Activated T-helper 1 cell treated with Interleukin-2 at 50 U/mL for 16 hours (primary cell): ENCODE results near the gene OSBPL2.

Experiments used
- DNase-seq: peaks from one replicate; pipeline ENCODE4 v3.0.0-alpha.2; 2020; ENCODE audit warnings: low read depth

The OSBPL2 gene

GRCh38 chr20:62285151-62285550 lies 46.8 kb downstream of the OSBPL2 start:
- DNase-seq, result no peak

GRCh38 chr20:62285722-62286121 lies 47.4 kb downstream of the OSBPL2 start:
- no peak for DNase-seq

- DNase-seq, result no peak
Measured at GRCh38 chr20:62286493-62287064, 48.3 kb downstream of the OSBPL2 start.

GRCh38 chr20:62287129-62287528 lies 48.8 kb downstream of the OSBPL2 start:
- no peak for DNase-seq

- no peak for DNase-seq
Measured at GRCh38 chr20:62287759-62288534, 49.6 kb downstream of the OSBPL2 start.

GRCh38 chr20:62288535-62289105 lies 50.3 kb downstream of the OSBPL2 start:
- no peak for DNase-seq

GRCh38 chr20:62289131-62289530 lies 50.8 kb downstream of the OSBPL2 start:
- DNase-seq, result no peak

GRCh38 chr20:62289898-62290297 lies 51.6 kb downstream of the OSBPL2 start:
- no peak for DNase-seq

- no peak for DNase-seq
Measured at GRCh38 chr20:62291251-62292066, 53.1 kb downstream of the OSBPL2 start.

- no peak for DNase-seq
Measured at GRCh38 chr20:62292108-62292507, 53.8 kb downstream of the OSBPL2 start.

GRCh38 chr20:62293111-62293784 lies 54.9 kb downstream of the OSBPL2 start:
- no peak for DNase-seq

GRCh38 chr20:62293946-62294345 lies 55.6 kb downstream of the OSBPL2 start:
- no peak for DNase-seq

- no peak for DNase-seq
Measured at GRCh38 chr20:62294516-62294915, 56.2 kb downstream of the OSBPL2 start.

- no peak for DNase-seq
Measured at GRCh38 chr20:62296724-62297448, 58.6 kb downstream of the OSBPL2 start.

- DNase-seq, result no peak
Measured at GRCh38 chr20:62297449-62298227, 59.3 kb downstream of the OSBPL2 start.

GRCh38 chr20:62298577-62299249 lies 60.4 kb downstream of the OSBPL2 start:
- no peak for DNase-seq

GRCh38 chr20:62299666-62300236 lies 61.4 kb downstream of the OSBPL2 start:
- DNase-seq, result no peak

- DNase-seq, result no peak
Measured at GRCh38 chr20:62300319-62300718, 62.0 kb downstream of the OSBPL2 start.

GRCh38 chr20:62301111-62301668 lies 62.9 kb downstream of the OSBPL2 start:
- no peak for DNase-seq
